GM23248 (cell line): ENCODE measurements around the gene LRRC8E.

Source experiments
- EZH2 ChIP-seq: fragments of 200-600 bp; sonication (generic); IDR thresholded peaks from 2 replicates; pipeline ENCODE4 v1.6.1; 2018; ENCODE audit warnings: antibody characterized with exemption, mild to moderate bottlenecking; ENCODE audit not compliant: insufficient read depth, poor library complexity, severe bottlenecking
- EZH2phosphoT487 ChIP-seq: fragments of 200-600 bp; sonication (generic); IDR thresholded peaks from 2 replicates; pipeline ENCODE4 v1.6.1; 2018; ENCODE audit warnings: antibody characterized with exemption, moderate library complexity, mild to moderate bottlenecking, low read depth; ENCODE audit not compliant: insufficient read depth

DNA sequence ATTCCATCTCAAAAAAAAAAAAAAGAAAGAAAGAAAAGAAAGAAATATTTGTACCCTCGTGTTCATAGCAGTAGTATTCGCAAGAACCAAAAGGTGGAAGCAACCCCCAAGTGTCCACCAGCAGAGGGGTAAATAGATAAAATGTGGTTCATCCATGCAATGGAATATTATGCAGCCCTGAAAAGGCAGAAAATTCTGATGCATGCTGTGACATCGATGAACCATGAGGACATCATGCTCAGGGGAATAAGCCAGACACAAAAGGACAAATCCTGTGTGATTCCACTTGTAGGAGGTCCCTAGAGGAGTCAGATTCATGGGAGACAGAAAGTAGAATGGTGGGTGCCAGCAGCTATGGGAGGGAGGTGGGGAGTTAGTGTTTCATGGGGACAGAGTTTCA, 6.4 kb upstream of the LRRC8E start:
- no peak for TF ChIP-seq EZH2
- no peak for TF ChIP-seq EZH2phosphoT487
